Hematopoietic multipotent progenitor cell treated with erythropoietin and hydrocortisone succinate and interleukin-3 and kit ligand, for 4 days (in vitro differentiated cells): ENCODE data around the gene EFCAB13.

Experiments used
- DNase-seq: peaks from one replicate; pipeline ENCODE4 v3.0.0-alpha.2; 2015

EFCAB13 gene

GRCh38 chr17:47295037-47295873 is 28.5 kb upstream of the EFCAB13 start:
- DNase-seq = no peak

- DNase-seq = no peak
Measured at GRCh38 chr17:47295874-47296255, 27.9 kb upstream of the EFCAB13 start.

- no peak for DNase-seq
Measured at GRCh38 chr17:47297661-47298400, 25.9 kb upstream of the EFCAB13 start.

- no peak for DNase-seq
Measured at GRCh38 chr17:47298712-47299111, 25.0 kb upstream of the EFCAB13 start.

GRCh38 chr17:47299239-47299910 is 24.4 kb upstream of the EFCAB13 start:
- no peak for DNase-seq

GRCh38 chr17:47300718-47301117 is 23.0 kb upstream of the EFCAB13 start:
- DNase-seq = no peak

- peak; percentile 66 for DNase-seq
Measured at GRCh38 chr17:47301161-47301560, 22.6 kb upstream of the EFCAB13 start.

- no peak for DNase-seq
Measured at GRCh38 chr17:47301831-47302230, 21.9 kb upstream of the EFCAB13 start.

GRCh38 chr17:47304186-47304585 is 19.6 kb upstream of the EFCAB13 start:
- no peak for DNase-seq

GRCh38 chr17:47305302-47305923 is 18.3 kb upstream of the EFCAB13 start:
- peak; percentile 32 for DNase-seq

GRCh38 chr17:47310186-47310733 is 13.5 kb upstream of the EFCAB13 start:
- DNase-seq = no peak

- DNase-seq = no peak
Measured at GRCh38 chr17:47311420-47311819, 12.3 kb upstream of the EFCAB13 start.

- DNase-seq = peak; percentile 88
Measured at GRCh38 chr17:47315451-47316266, 8.1 kb upstream of the EFCAB13 start.

- no peak for DNase-seq
Measured at GRCh38 chr17:47316311-47316710, 7.4 kb upstream of the EFCAB13 start.

- no peak for DNase-seq
Measured at GRCh38 chr17:47317119-47317518, 6.6 kb upstream of the EFCAB13 start.

GRCh38 chr17:47318197-47318918 is 5.4 kb upstream of the EFCAB13 start:
- no peak for DNase-seq

- DNase-seq = no peak
Measured at GRCh38 chr17:47320879-47321502, 2.8 kb upstream of the EFCAB13 start.

- DNase-seq = peak; percentile 87
Measured at GRCh38 chr17:47324224-47325020, 667 bp downstream of the EFCAB13 start.

- DNase-seq = no peak
Measured at GRCh38 chr17:47325176-47325575, 1.4 kb downstream of the EFCAB13 start.

- no peak for DNase-seq
Measured at GRCh38 chr17:47330548-47330947, 6.8 kb downstream of the EFCAB13 start.
